ENCODE measurements around the gene NT5DC2.

- TF ChIP-seq EZH2 (IDR thresholded peaks at IDR 0.05; ENCODE audit: borderline replicate concordance): no peak
- no peak for TF ChIP-seq CTCF (IDR thresholded peaks at IDR 0.05; ENCODE audit: poor library complexity)
Measured at GRCh38 chr3:52574056-52574965, 40.7 kb upstream of the NT5DC2 start.
